ES-I3 (cell line): ENCODE data around the gene CREB3L1.

Source experiments
- H3K36me3 ChIP-seq: 2 replicates; pipeline ENCODE4 v1.6.1; 2013; ENCODE audit warnings: mild to moderate bottlenecking, low read length, control low read depth, moderate library complexity; ENCODE audit not compliant: insufficient read depth
- H3K4me1 ChIP-seq: 2 replicates; pipeline ENCODE4 v1.6.1; 2013; ENCODE audit warnings: mild to moderate bottlenecking, control low read depth, low read length; ENCODE audit not compliant: insufficient read depth
- H3K9ac ChIP-seq: 2 replicates; pipeline ENCODE4 v1.6.1; 2013; ENCODE audit warnings: low read depth, mild to moderate bottlenecking, low read length, moderate library complexity
- H3K9me3 ChIP-seq: 2 replicates; pipeline ENCODE4 v1.6.1; 2013; ENCODE audit warnings: mild to moderate bottlenecking, low read length, moderate library complexity; ENCODE audit not compliant: control insufficient read depth, insufficient read depth

Gene CREB3L1

DNA sequence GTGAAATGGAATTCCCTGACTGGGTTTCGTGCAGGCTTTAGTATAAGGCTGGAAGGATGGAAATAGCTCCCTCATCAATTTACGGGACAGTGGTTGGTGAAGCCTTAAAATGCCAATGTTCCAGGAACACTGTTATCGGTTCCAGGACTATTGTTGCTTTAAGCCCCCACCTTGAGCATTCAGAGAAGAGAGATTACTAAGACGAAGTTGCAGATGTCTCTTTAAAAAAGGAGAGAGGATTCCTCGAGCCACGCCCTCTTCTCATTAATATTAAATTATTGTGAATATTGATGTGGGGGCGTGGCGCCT lies 195 bp upstream of the CREB3L1 start:
- H3K9me3 ChIP-seq = no peaks in the 10 kb centered on the region
- H3K4me1 ChIP-seq = peaks cover 31% of the 10 kb centered on the region
- H3K9ac ChIP-seq = peak overlapping the region; percentile 85; the same call in 1 of the 2 replicates
- no peaks in the 10 kb centered on the region for H3K36me3 ChIP-seq

GRCh38 chr11:46278387-46279125 lies 1.1 kb downstream of the CREB3L1 start:
- H3K9me3 ChIP-seq = no peaks in the 10 kb centered on the region
- H3K9ac ChIP-seq = peak overlapping the region; percentile 85
- no peaks in the 10 kb centered on the region for H3K36me3 ChIP-seq
- peaks cover 31% of the 10 kb centered on the region for H3K4me1 ChIP-seq

GRCh38 chr11:46279126-46280099 lies 2.0 kb downstream of the CREB3L1 start:
- Histone ChIP-seq H3K36me3 (no peaks in the 10 kb centered on the region), H3K4me1 (peaks cover 31% of the 10 kb centered on the region), H3K9ac (peak overlapping the region; percentile 85; the same call in 1 of the 2 replicates), H3K9me3 (no peaks in the 10 kb centered on the region)

GRCh38 chr11:46280706-46281105 lies 3.2 kb downstream of the CREB3L1 start:
- Histone ChIP-seq H3K9me3 (no peaks in the 10 kb centered on the region), H3K36me3 (no peaks in the 10 kb centered on the region), H3K9ac (no peak overlapping the region), H3K4me1 (peaks cover 39% of the 10 kb centered on the region)

DNA sequence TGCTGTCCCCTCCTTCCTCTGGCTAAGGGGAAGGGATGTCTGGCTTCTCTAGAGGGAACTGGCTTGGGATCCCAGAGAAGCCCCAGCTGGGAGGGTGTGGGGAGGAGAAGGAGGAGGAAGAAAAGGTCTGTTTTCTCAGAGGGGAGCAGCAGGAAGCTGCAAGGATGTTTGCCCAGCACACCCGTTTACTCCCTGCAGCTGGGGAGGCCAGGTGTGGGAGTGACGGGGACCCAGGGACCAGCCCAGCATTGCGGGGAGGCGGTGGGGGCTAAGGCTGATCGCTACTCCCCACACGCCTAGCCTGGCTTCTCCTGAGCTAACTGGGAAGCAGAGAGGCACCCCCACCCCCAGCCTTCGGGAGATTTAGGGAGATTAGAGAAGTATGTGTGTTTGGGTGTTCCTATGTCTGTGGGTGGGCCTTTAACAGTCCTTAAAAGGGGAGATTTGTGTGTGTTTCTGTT lies 3.9 kb downstream of the CREB3L1 start:
- no peak overlapping the region for H3K9ac ChIP-seq
- H3K36me3 ChIP-seq = no peaks in the 10 kb centered on the region
- peaks cover 34% of the 10 kb centered on the region for H3K4me1 ChIP-seq
- no peaks in the 10 kb centered on the region for H3K9me3 ChIP-seq

GRCh38 chr11:46285173-46285572 lies 7.7 kb downstream of the CREB3L1 start:
- Histone ChIP-seq H3K9ac (no peak overlapping the region), H3K4me1 (peaks cover 32% of the 10 kb centered on the region), H3K9me3 (no peaks in the 10 kb centered on the region), H3K36me3 (no peaks in the 10 kb centered on the region)

DNA sequence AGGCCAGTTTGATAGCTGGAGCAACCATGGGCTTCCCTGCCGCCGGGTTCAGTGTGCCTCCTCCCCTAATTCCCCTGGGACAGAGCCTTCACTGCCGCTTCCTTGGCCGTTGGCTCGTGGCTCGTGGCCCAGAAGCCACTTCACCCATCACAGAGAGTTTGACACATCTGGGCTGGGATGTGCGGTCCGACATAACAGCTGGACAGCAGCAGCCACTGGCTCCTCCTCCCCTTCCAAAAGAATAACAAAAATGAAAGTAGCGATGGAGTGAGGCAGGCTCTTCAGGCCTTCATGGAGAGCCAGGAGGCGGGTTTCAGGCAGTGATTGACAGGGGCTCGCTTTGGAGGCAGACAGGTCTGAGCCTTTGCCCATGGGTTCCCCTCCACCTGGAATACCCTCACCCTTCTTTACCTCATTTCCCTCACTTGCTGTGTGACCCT lies 8.2 kb downstream of the CREB3L1 start:
- Histone ChIP-seq H3K36me3 (no peaks in the 10 kb centered on the region), H3K4me1 (peaks cover 32% of the 10 kb centered on the region), H3K9ac (no peak overlapping the region), H3K9me3 (no peaks in the 10 kb centered on the region)

DNA sequence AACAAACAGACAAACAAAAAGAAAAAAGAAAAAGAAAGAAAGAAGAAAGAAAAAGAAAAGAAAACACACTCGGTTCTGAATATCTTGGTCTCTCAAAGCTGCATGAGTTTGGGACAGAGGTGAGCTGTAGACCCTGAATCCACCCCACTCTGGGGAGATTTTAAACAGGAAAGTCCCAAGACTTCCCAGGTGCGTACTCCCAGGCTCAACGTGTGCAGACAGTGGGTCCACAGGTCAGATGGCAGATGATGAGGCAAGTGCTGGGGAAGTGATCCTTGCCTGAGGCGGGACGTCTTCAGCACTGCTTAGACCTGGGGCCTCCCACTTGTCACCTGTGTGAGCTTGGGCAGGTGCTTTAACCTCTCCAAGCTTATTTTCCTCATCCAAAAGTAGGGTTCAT lies 9.3 kb downstream of the CREB3L1 start:
- Histone ChIP-seq H3K4me1 (peaks cover 31% of the 10 kb centered on the region), H3K36me3 (no peaks in the 10 kb centered on the region), H3K9ac (no peak overlapping the region), H3K9me3 (no peaks in the 10 kb centered on the region)

- Histone ChIP-seq H3K36me3 (no peaks in the 10 kb centered on the region), H3K9me3 (no peaks in the 10 kb centered on the region), H3K4me1 (peaks cover 36% of the 10 kb centered on the region), H3K9ac (no peak overlapping the region)
Measured at GRCh38 chr11:46288451-46288850, 11.0 kb downstream of the CREB3L1 start.

DNA sequence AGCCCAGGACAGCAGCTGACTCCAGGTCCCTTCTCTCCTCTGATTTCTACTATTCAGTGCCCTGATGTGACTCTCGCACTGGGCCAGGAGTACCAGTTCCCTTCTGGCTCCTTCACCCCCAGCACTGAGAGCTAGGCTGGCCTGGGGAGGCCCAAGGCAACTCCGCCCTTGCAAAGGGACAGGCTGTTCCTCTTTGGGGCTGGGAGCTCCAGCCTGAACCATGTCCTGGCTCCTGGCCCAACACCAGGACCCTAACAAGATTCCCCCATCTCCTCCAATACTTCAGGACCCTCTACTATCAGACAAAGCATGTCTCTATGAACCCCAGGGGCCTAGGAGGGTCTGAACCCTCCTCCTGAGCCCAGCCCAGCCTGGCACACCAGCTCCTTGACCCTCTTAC lies 12.5 kb downstream of the CREB3L1 start:
- Histone ChIP-seq H3K4me1 (peaks cover 45% of the 10 kb centered on the region), H3K9me3 (no peaks in the 10 kb centered on the region), H3K36me3 (no peaks in the 10 kb centered on the region), H3K9ac (no peak overlapping the region)

GRCh38 chr11:46290598-46291309 lies 13.3 kb downstream of the CREB3L1 start:
- no peaks in the 10 kb centered on the region for H3K36me3 ChIP-seq
- peaks cover 38% of the 10 kb centered on the region for H3K4me1 ChIP-seq
- no peaks in the 10 kb centered on the region for H3K9me3 ChIP-seq
- H3K9ac ChIP-seq = no peak overlapping the region

DNA sequence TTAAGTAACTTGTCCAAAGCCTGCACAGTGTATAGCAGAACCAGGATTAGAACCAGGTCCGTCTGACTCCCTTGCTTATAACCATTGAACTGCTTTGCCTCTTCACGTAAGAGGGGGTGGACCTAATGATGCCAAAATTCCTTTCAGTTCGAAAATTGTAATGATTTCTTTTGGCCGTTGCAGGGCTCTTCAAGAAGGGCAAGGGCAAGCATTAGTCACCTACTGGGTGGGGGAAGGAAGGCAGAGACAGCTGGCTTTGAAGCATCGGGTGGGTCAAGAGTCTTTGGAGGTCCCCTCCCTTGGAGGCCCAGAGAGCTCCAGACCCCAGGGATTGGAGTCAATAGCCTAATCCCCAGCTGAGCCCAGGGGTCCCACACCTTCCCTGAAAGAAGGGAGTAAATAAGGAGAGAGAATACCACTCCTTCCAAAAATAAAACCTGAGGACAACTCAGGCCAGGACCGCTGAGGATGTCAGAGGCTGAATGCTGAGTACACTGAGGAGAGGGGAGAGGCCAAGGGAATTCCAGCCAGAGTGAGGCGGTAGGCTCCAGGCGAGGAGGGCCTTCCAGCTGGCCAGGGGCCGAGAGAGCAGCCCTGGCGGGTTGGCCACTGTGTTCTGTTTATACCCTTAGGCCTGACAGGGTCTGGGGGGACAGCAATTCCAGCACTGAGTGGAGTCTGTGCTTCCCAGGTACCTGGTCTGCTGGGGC lies 14.1 kb downstream of the CREB3L1 start:
- Histone ChIP-seq H3K9ac (no peak overlapping the region), H3K4me1 (peaks cover 38% of the 10 kb centered on the region), H3K9me3 (no peaks in the 10 kb centered on the region), H3K36me3 (no peaks in the 10 kb centered on the region)

DNA sequence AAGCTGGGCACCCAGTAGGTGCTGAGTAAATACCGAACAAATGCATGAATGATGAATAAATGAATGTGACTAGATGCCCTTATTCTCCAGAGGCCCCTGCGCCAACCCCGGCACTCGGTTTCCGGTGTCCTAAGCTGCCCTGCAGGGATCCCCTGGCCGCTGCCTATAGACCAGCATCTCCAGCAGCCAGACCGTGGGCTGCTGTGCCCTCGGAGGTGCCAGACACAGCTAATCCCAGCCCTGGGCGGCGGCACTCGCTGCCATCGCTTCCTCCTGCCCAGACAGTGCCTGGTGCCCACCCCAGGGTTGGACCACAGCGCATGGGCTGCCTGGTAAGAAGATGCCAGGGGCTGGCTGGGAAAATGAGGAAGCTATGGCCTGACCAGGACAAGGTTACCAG lies 15.6 kb downstream of the CREB3L1 start:
- no peaks in the 10 kb centered on the region for H3K36me3 ChIP-seq
- no peak overlapping the region for H3K9ac ChIP-seq
- peaks cover 46% of the 10 kb centered on the region for H3K4me1 ChIP-seq
- no peaks in the 10 kb centered on the region for H3K9me3 ChIP-seq

GRCh38 chr11:46293641-46294103 lies 16.2 kb downstream of the CREB3L1 start:
- H3K9ac ChIP-seq = no peak overlapping the region
- H3K36me3 ChIP-seq = no peaks in the 10 kb centered on the region
- H3K4me1 ChIP-seq = peaks cover 46% of the 10 kb centered on the region
- H3K9me3 ChIP-seq = no peaks in the 10 kb centered on the region
